Esophagus muscularis mucosa (tissue), 4 donors: Measurements from ENCODE around the gene MATN1. TPM values are rescaled to one million over a fixed set of nuclear protein-coding genes. Genes with fewer than 3 reads are reported as not detected.

Source experiments
- DNase-seq: peaks from one replicate; pipeline ENCODE4 v3.0.0-alpha.2; 2017; ENCODE audit errors: extremely low spot score
- H3K27ac ChIP-seq, 4 donors: fragments of 200-600 bp; sonication (generic); replicated peaks in 1 of 4; 1 replicate in 3 of 4; 2 replicates in 1 of 4; pipeline ENCODE4 v1.5.1; 2016 to 2019; ENCODE audit warnings: mild to moderate bottlenecking in 1 of 4
- H3K27me3 ChIP-seq, 4 donors: fragments of 200-600 bp; sonication (generic); one replicate each; pipeline versions ENCODE4 v1.5.1 to v1.6.0; 2016 to 2019
- H3K36me3 ChIP-seq, 4 donors: fragments of 200-600 bp; sonication (generic); one replicate each; pipeline ENCODE4 v1.5.1; 2016 to 2019
- H3K4me1 ChIP-seq, 4 donors: fragments of 200-600 bp; sonication (generic); one replicate each; pipeline ENCODE4 v1.5.1; 2016 to 2019
- H3K4me3 ChIP-seq, 4 donors: fragments of 200-600 bp; sonication (generic); 1 replicate in 2 of 4; 2 replicates in 2 of 4; pipeline ENCODE4 v1.5.1; 2016 to 2019; ENCODE audit warnings: mild to moderate bottlenecking in 4 of 4, moderate library complexity in 1 of 4
- H3K9me3 ChIP-seq, 4 donors: fragments of 200-600 bp; sonication (generic); 1 replicate in 3 of 4; 2 replicates in 1 of 4; pipeline ENCODE4 v1.5.1; 2016 to 2019
- EP300 ChIP-seq: sonication (generic); formaldehyde crosslinking; IDR thresholded peaks from one replicate; pipeline ENCODE4 v1.6.1; 2017; ENCODE audit warnings: antibody characterized with exemption
- POLR2A ChIP-seq: fragments of 450-650 bp; IDR thresholded peaks from one replicate; pipeline ENCODE4 v1.6.1; 2017; ENCODE audit warnings: antibody characterized with exemption, moderate library complexity, mild to moderate bottlenecking, low read depth
- POLR2AphosphoS5 ChIP-seq, 2 donors: sonication (generic); formaldehyde crosslinking; IDR thresholded peaks; one replicate each; pipeline ENCODE4 v1.6.1; 2017; ENCODE audit warnings: antibody characterized with exemption in 2 of 2
- WGBS: methylation state at CpG from one replicate; pipeline ENCODE4 v1.1.5; 2018; 5-methylcytosine and 5-hydroxymethylcytosine counted together
- intact Hi-C: fragments of 100-400 bp; cut with DNase I; formaldehyde crosslinking; loops from one replicate; pipeline ENCODE4 v1.15.1; 2023
- total RNA-seq, 4 donors: library from RNA; depleted of rRNA; stranded (reverse); fragments of >200 nt; gene quantifications; one replicate each; pipeline versions ENCODE4 v1.1.0 to v1.2.1, GENCODE V29; 2016
- TF ChIP-seq, protein P1 (sequence below), 3 experiments: fragments of 200-600 bp in 2 of 3; fragments of 450-650 bp in 1 of 3; sonication (generic) in 2 of 3; IDR thresholded peaks; one replicate each; pipeline ENCODE4 v1.5.1; 2017 to 2019; ENCODE audit warnings: antibody characterized with exemption in 3 of 3, mild to moderate bottlenecking in 2 of 3, moderate library complexity in 1 of 3

Gene MATN1
- total RNA-seq, 4 donors from 2014 or later, result not detected

DNA sequence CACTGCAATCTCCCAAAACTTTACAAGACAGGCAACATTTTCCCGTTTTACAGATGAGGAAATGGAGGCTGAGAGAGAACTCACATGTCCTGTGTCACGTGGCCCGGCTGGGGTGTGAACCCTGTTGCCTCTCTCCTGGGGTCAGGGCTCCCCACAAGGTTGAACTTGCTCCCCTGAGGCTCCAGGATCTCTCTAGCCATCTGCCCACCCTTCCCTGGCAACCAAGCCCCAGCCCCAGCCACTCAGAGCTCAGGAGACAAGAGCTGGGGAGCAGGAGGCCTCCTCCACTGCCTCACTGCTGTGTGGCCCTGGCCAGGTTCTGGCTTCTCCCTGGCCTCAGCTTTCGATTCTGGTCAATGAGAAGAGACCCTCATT, 22.4 kb upstream of the MATN1 start:
- intact Hi-C loops, result no loop called here
- Histone ChIP-seq H3K4me3 (no peak overlapping the region), H3K27me3 (peaks cover 0 to 2% (median 0%) of the 10 kb centered on the region in 4 donors), H3K4me1 (peaks cover 0 to 47% (median 28%) of the 10 kb centered on the region in 4 donors), H3K36me3 (no peaks in the 10 kb centered on the region), H3K27ac (peak overlapping the region in 1 of 4 donors; percentile 26), H3K9me3 (no peaks in the 10 kb centered on the region)
- DNase-seq, result no peak
- TF ChIP-seq, protein P1, sequence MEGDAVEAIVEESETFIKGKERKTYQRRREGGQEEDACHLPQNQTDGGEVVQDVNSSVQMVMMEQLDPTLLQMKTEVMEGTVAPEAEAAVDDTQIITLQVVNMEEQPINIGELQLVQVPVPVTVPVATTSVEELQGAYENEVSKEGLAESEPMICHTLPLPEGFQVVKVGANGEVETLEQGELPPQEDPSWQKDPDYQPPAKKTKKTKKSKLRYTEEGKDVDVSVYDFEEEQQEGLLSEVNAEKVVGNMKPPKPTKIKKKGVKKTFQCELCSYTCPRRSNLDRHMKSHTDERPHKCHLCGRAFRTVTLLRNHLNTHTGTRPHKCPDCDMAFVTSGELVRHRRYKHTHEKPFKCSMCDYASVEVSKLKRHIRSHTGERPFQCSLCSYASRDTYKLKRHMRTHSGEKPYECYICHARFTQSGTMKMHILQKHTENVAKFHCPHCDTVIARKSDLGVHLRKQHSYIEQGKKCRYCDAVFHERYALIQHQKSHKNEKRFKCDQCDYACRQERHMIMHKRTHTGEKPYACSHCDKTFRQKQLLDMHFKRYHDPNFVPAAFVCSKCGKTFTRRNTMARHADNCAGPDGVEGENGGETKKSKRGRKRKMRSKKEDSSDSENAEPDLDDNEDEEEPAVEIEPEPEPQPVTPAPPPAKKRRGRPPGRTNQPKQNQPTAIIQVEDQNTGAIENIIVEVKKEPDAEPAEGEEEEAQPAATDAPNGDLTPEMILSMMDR (IDR thresholded peaks at IDR 0.05), result no peak
- TF ChIP-seq POLR2AphosphoS5 (IDR thresholded peaks at IDR 0.05) (no peak), EP300 (no peak), POLR2A (no peak)
- WGBS, result 77% methylated on average over 2 of the region's 4 CpGs

GRCh38 chr1:30745156-30745833, 21.9 kb upstream of the MATN1 start:
- intact Hi-C loops, result no loop called here
- H3K4me3 ChIP-seq, result no peak overlapping the region
- no peaks in the 10 kb centered on the region for H3K36me3 ChIP-seq
- WGBS, result 90% methylated on average over 14 of the region's 14 CpGs
- DNase-seq, result no peak
- H3K27me3 ChIP-seq, result no peaks in the 10 kb centered on the region
- H3K27ac ChIP-seq, result no peak overlapping the region
- peaks cover 0 to 42% (median 25%) of the 10 kb centered on the region in 4 donors for H3K4me1 ChIP-seq
- TF ChIP-seq POLR2A (no peak), POLR2AphosphoS5 (IDR thresholded peaks at IDR 0.05) (no peak), EP300 (no peak)
- TF ChIP-seq, protein P1 (IDR thresholded peaks at IDR 0.05), result no peak
- no peaks in the 10 kb centered on the region for H3K9me3 ChIP-seq

DNA sequence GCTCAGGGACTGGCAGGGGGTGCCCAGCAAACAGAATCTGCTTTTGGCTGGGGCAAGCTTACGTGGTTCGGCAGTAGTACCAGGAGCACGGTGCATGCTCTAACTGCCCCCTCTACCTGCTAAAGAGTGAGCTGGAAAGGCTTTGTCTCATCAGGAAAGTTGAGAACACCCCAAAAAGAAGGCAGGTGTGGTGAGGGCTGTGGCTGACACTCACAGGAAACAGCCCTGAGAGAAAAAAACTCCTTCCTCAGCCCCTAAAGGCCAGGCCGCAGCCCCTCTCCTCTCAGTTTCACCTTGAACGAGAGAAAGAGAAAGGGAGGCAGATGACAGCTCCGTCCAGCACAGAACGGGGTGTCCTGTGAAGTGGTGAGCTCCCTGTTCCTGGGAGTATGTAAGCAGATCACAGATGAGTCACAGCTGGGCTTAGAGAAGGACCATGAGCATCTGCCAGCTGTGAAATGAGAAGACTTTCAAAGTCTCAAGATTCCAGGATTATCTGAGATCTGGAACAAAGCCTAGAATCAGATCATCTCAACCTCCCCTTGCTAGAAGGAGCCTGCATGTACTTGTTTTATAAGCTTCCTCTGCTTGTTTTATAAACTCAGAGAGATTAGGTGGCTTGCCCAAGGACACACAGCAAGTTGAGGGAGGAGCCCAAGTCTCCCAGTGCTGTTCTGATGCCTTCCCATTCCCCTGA, 20.8 kb upstream of the MATN1 start:
- intact Hi-C loops, result no loop called here
- DNase-seq, result no peak
- Histone ChIP-seq H3K27ac (no peak overlapping the region), H3K27me3 (no peaks in the 10 kb centered on the region), H3K4me1 (peaks cover 0 to 34% (median 19%) of the 10 kb centered on the region in 4 donors), H3K4me3 (no peak overlapping the region), H3K36me3 (no peaks in the 10 kb centered on the region), H3K9me3 (no peaks in the 10 kb centered on the region)
- WGBS, result 64% methylated on average over 6 of the region's 7 CpGs
- no peak for TF ChIP-seq POLR2AphosphoS5 (IDR thresholded peaks at IDR 0.05)
- TF ChIP-seq EP300, result no peak
- TF ChIP-seq POLR2A, result no peak
- TF ChIP-seq, protein P1 (IDR thresholded peaks at IDR 0.05), result no peak

DNA sequence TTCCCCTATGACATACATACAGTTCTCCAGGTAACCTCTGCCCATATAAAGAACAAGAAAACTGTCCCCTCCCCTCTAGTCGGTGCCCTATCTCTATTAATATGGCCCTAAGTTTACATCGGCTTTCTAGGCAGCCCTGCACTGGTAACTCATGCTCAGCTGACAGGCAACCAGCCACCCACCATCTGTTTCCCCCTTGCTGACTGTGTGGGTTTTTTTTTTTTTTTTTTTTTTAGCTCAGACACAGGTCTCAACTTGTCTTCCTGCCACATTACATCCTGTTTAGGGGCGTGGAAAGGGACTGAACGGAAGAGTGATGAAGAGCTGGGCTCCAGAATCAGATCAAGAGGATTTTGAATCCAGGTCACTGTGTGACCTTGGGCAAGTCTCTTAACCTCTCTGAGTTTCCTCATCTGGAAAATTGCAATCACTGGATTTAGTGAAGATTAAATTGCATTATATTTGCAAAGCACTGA, 20.2 kb upstream of the MATN1 start:
- no peak for DNase-seq
- H3K4me1 ChIP-seq, result peaks cover 0 to 28% (median 13%) of the 10 kb centered on the region in 4 donors
- no peak overlapping the region for H3K4me3 ChIP-seq
- intact Hi-C loops, result no loop called here
- TF ChIP-seq POLR2A (no peak), EP300 (no peak), POLR2AphosphoS5 (IDR thresholded peaks at IDR 0.05) (no peak)
- TF ChIP-seq, protein P1 (IDR thresholded peaks at IDR 0.05), result no peak
- H3K27me3 ChIP-seq, result no peaks in the 10 kb centered on the region
- H3K9me3 ChIP-seq, result no peaks in the 10 kb centered on the region
- WGBS, result 51% methylated on average over 4 of the region's 4 CpGs
- peaks cover 0 to 2% (median 0%) of the 10 kb centered on the region in 4 donors for H3K36me3 ChIP-seq
- no peak overlapping the region for H3K27ac ChIP-seq
